ENCODE measurements around the gene EIF3J. TPM values are rescaled to one million over a fixed set of nuclear protein-coding genes. Genes with fewer than 3 reads are reported as not detected.
A peak's percentile ranks its signal among the peaks of the same experiment; 100 is the strongest.

The EIF3J gene
- total RNA-seq, 1 donor from 2014 or later: 59.5 TPM

GRCh38 chr15:44568338-44568737 lies 31.4 kb downstream of the EIF3J start:
- no peaks in the 10 kb centered on the region for H3K4me1 Mint-ChIP-seq (ENCODE audit: low read depth, unreplicated experiment)
- TF ChIP-seq CTCF (IDR thresholded peaks at IDR 0.05; ENCODE audit: partially characterized antibody, unreplicated experiment): no peak
- H3K36me3 Mint-ChIP-seq (ENCODE audit: unreplicated experiment): peaks cover 23% of the 10 kb centered on the region
- peak overlapping the region; percentile 28 for H3K27ac Mint-ChIP-seq (ENCODE audit: unreplicated experiment)
- H3K4me3 Mint-ChIP-seq (ENCODE audit: unreplicated experiment): no peak overlapping the region
- H3K9me3 Mint-ChIP-seq (ENCODE audit: unreplicated experiment): peaks cover 3% of the 10 kb centered on the region
- H3K27me3 Mint-ChIP-seq (ENCODE audit: unreplicated experiment): no peaks in the 10 kb centered on the region
- no peak for DNase-seq

- H3K4me3 Mint-ChIP-seq (ENCODE audit: unreplicated experiment): no peak overlapping the region
- H3K27me3 Mint-ChIP-seq (ENCODE audit: unreplicated experiment): no peaks in the 10 kb centered on the region
- no peaks in the 10 kb centered on the region for H3K4me1 Mint-ChIP-seq (ENCODE audit: low read depth, unreplicated experiment)
- H3K9me3 Mint-ChIP-seq (ENCODE audit: unreplicated experiment): peaks cover 3% of the 10 kb centered on the region
- no peak overlapping the region for H3K27ac Mint-ChIP-seq (ENCODE audit: unreplicated experiment)
- peaks cover 22% of the 10 kb centered on the region for H3K36me3 Mint-ChIP-seq (ENCODE audit: unreplicated experiment)
- DNase-seq: no peak
- no peak for TF ChIP-seq CTCF (IDR thresholded peaks at IDR 0.05; ENCODE audit: partially characterized antibody, unreplicated experiment)
Measured at GRCh38 chr15:44569316-44569715, 32.4 kb downstream of the EIF3J start.

GRCh38 chr15:44570361-44570760 lies 33.4 kb downstream of the EIF3J start:
- DNase-seq: no peak
- TF ChIP-seq CTCF (IDR thresholded peaks at IDR 0.05; ENCODE audit: partially characterized antibody, unreplicated experiment): no peak
- H3K4me3 Mint-ChIP-seq (ENCODE audit: unreplicated experiment): no peak overlapping the region
- peaks cover 3% of the 10 kb centered on the region for H3K9me3 Mint-ChIP-seq (ENCODE audit: unreplicated experiment)
- peaks cover 20% of the 10 kb centered on the region for H3K36me3 Mint-ChIP-seq (ENCODE audit: unreplicated experiment)
- no peaks in the 10 kb centered on the region for H3K4me1 Mint-ChIP-seq (ENCODE audit: low read depth, unreplicated experiment)
- no peaks in the 10 kb centered on the region for H3K27me3 Mint-ChIP-seq (ENCODE audit: unreplicated experiment)
- H3K27ac Mint-ChIP-seq (ENCODE audit: unreplicated experiment): no peak overlapping the region

GRCh38 chr15:44573386-44573785 lies 36.4 kb downstream of the EIF3J start:
- Mint-ChIP-seq H3K9me3 (ENCODE audit: unreplicated experiment) (peaks cover 3% of the 10 kb centered on the region), H3K36me3 (ENCODE audit: unreplicated experiment) (peaks cover 9% of the 10 kb centered on the region), H3K27ac (ENCODE audit: unreplicated experiment) (no peak overlapping the region), H3K4me1 (ENCODE audit: low read depth, unreplicated experiment) (no peaks in the 10 kb centered on the region), H3K4me3 (ENCODE audit: unreplicated experiment) (no peak overlapping the region), H3K27me3 (ENCODE audit: unreplicated experiment) (no peaks in the 10 kb centered on the region)
- no peak for TF ChIP-seq CTCF (IDR thresholded peaks at IDR 0.05; ENCODE audit: partially characterized antibody, unreplicated experiment)
- no peak for DNase-seq

- H3K9me3 Mint-ChIP-seq (ENCODE audit: unreplicated experiment): peaks cover 1% of the 10 kb centered on the region
- H3K4me3 Mint-ChIP-seq (ENCODE audit: unreplicated experiment): no peak overlapping the region
- DNase-seq: no peak
- peaks cover 9% of the 10 kb centered on the region for H3K36me3 Mint-ChIP-seq (ENCODE audit: unreplicated experiment)
- H3K27ac Mint-ChIP-seq (ENCODE audit: unreplicated experiment): no peak overlapping the region
- H3K27me3 Mint-ChIP-seq (ENCODE audit: unreplicated experiment): no peaks in the 10 kb centered on the region
- no peak for TF ChIP-seq CTCF (IDR thresholded peaks at IDR 0.05; ENCODE audit: partially characterized antibody, unreplicated experiment)
- H3K4me1 Mint-ChIP-seq (ENCODE audit: low read depth, unreplicated experiment): no peaks in the 10 kb centered on the region
Measured at GRCh38 chr15:44574734-44575133, 37.8 kb downstream of the EIF3J start.
